GM19468 (cell line): ENCODE data around the gene FOXC1.

ENCODE experiments used
- ATAC-seq: cut with Tn5 transposase; IDR thresholded peaks from one replicate; pipeline ENCODE4 v1.9.1; 2021; ENCODE audit warnings: mild to moderate bottlenecking, moderate library complexity, moderate number of reproducible peaks; ENCODE audit not compliant: unreplicated experiment; ENCODE audit errors: extremely low read depth

FOXC1 gene

DNA sequence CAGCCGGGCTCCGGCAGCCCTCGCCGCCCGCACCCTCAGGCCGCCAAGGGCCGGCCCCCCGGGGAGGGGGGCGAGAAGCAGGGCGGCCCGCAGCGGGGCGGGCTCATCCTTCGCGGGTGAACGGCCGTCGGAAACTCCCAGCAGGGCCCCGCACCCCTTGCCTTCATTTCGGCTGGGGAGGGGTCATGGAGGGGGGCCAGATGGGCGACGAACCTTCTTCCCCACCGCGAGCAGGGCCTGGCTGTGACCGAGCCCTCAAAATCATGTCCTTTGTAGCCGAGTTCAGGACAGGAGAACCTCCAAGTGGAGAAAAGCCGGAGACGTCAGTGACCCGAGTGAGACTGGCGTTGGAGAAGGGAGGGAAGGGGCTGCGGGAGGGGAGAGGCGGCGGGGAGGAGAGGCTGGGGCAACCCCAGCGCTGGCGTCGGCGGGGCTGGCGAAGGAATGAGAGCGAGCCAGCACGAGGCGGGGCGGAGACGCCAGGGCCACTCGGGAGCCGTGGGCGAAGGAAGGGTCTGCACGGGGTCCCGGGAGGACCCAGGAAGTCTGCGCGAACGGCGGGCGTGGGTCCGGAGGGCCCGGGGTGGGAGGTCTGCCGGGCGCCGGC is 571 bp upstream of the FOXC1 start:
- no peak for ATAC-seq

DNA sequence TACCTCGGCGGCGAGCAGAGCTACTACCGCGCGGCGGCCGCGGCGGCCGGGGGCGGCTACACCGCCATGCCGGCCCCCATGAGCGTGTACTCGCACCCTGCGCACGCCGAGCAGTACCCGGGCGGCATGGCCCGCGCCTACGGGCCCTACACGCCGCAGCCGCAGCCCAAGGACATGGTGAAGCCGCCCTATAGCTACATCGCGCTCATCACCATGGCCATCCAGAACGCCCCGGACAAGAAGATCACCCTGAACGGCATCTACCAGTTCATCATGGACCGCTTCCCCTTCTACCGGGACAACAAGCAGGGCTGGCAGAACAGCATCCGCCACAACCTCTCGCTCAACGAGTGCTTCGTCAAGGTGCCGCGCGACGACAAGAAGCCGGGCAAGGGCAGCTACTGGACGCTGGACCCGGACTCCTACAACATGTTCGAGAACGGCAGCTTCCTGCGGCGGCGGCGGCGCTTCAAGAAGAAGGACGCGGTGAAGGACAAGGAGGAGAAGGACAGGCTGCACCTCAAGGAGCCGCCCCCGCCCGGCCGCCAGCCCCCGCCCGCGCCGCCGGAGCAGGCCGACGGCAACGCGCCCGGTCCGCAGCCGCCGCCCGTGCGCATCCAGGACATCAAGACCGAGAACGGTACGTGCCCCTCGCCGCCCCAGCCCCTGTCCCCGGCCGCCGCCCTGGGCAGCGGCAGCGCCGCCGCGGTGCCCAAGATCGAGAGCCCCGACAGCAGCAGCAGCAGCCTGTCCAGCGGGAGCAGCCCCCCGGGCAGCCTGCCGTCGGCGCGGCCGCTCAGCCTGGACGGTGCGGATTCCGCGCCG is 994 bp downstream of the FOXC1 start:
- ATAC-seq, result no peak

DNA sequence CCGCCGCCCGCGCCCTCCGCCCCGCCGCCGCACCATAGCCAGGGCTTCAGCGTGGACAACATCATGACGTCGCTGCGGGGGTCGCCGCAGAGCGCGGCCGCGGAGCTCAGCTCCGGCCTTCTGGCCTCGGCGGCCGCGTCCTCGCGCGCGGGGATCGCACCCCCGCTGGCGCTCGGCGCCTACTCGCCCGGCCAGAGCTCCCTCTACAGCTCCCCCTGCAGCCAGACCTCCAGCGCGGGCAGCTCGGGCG is 1.5 kb downstream of the FOXC1 start:
- ATAC-seq, result no peak

- ATAC-seq, result no peak
Observed at GRCh38 chr6:1611572-1612298, 2.0 kb downstream of the FOXC1 start.

- no peak for ATAC-seq
Observed at GRCh38 chr6:1612299-1612973, 2.7 kb downstream of the FOXC1 start.

DNA sequence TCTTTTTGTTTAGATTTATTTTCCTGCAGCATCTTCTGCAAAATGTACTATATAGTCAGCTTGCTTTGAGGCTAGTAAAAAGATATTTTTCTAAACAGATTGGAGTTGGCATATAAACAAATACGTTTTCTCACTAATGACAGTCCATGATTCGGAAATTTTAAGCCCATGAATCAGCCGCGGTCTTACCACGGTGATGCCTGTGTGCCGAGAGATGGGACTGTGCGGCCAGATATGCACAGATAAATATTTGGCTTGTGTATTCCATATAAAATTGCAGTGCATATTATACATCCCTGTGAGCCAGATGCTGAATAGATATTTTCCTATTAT is 3.2 kb downstream of the FOXC1 start:
- ATAC-seq, result no peak

- ATAC-seq, result no peak
Observed at GRCh38 chr6:1613346-1613687, 3.6 kb downstream of the FOXC1 start.

DNA sequence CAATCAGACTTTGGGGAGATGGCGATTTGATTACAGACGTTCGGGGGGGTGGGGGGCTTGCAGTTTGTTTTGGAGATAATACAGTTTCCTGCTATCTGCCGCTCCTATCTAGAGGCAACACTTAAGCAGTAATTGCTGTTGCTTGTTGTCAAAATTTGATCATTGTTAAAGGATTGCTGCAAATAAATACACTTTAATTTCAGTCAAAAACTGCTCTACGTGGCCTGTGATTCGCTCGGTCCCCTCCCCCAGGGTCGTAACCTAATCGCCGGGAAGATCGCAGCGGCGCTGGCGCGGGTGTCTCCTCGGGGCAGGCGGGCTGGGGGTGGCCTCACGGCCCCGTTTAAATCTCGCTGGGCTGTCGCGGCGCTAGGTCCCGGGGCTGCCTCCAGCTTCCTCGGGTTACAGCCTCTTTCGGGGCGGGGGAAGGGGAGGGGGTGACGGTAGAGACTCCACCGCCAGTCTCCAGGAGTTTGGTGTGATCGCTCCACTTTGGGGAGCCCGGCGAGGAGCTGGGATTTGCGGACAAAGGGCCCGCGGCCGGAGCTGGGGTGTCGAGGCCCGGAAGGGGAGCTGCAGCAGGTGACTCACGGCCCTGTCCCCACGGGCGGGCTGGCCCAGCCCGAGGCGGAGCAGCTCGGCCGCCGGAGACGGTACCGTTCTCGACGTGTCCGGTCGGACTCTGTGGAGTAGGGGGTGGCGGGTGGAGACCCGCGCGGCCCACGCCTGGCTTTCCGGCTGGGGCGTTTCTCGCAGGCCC is 4.2 kb downstream of the FOXC1 start:
- ATAC-seq, result no peak

DNA sequence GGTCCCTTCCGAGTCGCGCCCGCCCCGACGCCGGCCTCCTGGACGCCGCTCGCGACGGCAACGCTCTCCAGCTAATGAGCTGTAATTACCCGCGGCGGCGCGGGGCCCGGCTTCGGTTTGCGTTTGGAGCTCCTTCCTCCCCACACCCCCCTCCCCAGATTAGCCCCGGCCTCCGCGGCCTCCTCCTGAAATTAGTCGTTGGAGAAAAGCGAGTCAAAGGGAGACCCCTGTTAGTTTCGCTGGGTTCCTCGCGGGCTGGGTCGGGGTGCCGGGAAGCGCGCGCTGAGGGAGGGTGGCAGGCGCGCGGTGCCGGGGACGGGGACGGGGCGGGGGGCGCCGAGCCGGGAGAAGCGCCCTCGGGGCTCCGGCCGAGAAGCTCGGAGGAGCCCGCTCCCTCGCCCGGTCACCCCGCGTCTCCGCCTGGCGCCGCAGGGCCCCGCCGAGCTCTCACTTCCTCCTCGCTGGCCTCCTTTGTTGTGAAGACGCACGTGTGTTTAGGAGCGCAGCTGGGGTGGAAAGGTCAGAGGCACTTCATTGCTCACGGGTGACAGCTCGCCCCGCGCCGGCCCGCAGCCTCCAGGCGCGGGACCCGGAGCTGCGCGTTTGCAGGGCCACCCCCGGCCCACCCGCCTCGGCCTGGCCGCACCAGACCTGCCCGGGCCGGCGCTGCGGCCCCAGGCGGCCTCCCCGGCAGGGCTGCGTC is 4.9 kb downstream of the FOXC1 start:
- no peak for ATAC-seq

GRCh38 chr6:1615151-1615852 is 5.6 kb downstream of the FOXC1 start:
- no peak for ATAC-seq

DNA sequence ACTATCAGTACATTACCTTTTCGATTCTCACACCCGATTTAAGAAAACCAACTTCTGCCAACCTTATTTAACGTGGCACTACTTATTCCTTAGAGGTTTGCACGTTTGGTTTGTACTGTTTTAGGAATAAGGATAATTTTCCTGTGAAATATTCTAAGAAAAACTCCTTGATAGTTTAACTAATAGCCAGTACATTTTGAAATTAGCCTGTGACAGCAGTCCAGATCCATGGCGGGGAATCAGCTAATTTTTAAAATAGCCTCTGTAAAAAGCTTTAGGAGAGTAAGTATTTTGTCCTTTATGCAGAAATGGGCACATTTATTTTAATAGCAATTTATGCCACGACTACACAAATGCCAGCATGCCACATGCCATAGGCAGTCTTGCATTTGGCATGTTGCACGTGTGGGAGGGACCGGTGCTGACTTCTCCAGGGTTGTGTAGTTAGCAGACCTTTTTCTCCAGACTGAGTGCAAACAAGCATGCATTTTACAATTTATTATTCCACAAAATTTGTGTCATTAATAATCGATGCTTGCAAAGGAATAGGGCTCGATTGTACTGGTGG is 6.2 kb downstream of the FOXC1 start:
- no peak for ATAC-seq

DNA sequence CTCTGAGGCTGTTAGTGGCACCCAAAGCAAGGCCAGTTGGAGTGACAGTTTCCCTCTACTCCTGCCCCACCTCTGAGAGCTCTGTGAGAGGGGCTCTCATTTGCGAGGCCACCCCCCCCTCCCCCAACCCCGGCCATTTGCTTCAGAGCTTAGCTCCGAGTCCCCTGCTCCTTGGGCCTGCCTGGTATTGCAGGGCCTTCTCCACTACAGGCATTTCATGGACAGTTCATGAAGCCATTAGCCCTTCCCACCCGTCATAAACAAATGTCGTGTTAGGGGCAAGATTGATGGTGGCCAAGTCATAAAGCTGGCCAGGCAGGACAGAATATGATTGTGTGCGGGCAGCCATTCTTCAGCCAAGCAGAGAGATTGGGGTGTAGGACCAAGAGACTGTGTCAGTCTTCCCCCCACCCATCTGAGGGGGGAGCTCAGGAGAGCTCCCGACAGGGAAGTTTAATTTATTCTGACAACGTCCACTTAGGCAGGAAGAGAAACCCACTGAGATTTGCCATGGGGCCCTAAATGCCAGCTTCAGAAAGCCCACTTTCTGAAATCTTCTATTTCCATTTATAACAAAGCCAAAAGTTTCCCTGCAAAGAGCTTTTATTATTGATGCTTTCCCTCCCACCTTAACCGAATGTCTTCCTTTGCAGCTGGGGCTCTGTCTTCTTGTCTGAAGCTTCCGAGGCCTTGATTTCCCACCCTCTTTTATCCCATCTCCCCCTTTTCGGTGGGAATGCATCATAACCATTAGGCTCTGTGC is 7.2 kb downstream of the FOXC1 start:
- ATAC-seq, result no peak

DNA sequence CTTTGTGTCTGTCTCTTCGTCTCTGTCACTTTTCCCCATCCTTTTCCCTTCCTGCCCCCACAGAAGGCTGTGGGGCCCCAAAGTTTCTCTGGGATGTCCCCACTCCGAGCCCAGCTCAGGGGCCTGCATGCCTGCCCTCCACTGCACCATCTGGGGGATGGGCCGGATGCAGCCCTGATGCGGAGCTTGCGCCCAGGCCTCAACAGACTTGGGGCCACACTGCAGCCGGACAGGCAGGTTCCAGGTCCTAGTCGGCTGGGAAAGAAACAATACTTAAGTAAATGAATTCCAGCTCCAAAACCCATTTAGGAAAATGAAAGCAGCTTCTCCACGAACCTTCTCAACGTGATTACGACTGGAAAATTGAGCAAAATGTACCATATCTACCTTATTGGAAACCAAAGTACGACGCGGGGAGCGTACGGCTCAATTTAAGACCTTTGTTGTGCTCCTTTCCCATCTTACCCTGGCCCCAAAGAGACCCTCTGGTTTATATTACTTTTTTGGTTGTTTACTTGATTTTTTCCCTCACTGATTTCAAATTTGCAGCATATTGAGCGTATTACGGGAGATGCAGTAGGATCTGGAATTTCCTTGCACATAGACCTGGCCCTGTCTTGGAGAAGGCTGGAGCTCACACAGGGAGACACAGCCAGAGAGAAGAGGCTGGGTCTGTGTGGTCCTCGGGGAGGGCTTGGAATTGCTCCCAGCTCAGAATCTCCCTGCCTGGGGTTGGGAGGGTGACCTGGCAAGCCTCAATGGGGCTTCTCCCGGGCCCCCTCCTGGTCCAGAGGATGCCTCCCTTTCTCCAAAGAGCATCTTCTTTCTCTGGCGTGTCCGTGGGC is 8.0 kb downstream of the FOXC1 start:
- ATAC-seq, result no peak

- ATAC-seq, result no peak
Observed at GRCh38 chr6:1618311-1619097, 8.8 kb downstream of the FOXC1 start.

DNA sequence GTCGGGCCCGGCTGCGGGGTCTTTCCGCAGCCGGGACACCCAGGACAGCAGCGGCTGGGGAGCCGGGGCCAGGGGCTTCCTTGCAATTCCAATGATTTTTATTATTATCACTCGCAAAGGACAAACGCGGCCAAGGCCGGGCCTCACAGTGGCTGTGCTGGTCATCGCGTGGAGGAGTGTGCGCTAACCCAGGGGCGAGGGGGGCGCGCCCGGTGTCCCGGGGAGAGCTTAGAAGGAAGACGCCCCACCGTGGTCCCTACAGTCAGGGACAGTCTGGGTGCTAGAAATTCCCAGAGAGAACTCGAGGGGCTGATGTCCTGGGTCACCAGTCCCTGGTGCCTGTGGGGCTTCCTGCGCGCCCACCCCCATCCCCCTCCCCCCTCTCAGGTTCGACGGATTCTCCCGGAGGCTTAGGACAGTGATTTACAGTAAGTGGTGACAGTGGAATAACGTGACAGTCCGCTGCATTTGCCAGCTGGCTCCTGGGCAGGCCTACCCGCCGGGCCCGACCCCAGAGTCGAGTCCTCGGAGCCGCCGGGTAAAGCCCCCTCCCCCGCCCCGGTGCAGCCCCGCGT is 9.5 kb downstream of the FOXC1 start:
- ATAC-seq, result no peak
